GM18511 (cell line): ENCODE data around the gene CD79B.
"Not testable (repeated sequence)": the region's sequence is repeated elsewhere in the genome, so short reads cannot be mapped to it uniquely, and the experiment has no call there.

ENCODE experiments used
- ATAC-seq: cut with Tn5 transposase; IDR thresholded peaks from one replicate; pipeline ENCODE4 v1.9.1; 2021; ENCODE audit warnings: mild to moderate bottlenecking, moderate library complexity; ENCODE audit not compliant: unreplicated experiment

The CD79B gene

DNA sequence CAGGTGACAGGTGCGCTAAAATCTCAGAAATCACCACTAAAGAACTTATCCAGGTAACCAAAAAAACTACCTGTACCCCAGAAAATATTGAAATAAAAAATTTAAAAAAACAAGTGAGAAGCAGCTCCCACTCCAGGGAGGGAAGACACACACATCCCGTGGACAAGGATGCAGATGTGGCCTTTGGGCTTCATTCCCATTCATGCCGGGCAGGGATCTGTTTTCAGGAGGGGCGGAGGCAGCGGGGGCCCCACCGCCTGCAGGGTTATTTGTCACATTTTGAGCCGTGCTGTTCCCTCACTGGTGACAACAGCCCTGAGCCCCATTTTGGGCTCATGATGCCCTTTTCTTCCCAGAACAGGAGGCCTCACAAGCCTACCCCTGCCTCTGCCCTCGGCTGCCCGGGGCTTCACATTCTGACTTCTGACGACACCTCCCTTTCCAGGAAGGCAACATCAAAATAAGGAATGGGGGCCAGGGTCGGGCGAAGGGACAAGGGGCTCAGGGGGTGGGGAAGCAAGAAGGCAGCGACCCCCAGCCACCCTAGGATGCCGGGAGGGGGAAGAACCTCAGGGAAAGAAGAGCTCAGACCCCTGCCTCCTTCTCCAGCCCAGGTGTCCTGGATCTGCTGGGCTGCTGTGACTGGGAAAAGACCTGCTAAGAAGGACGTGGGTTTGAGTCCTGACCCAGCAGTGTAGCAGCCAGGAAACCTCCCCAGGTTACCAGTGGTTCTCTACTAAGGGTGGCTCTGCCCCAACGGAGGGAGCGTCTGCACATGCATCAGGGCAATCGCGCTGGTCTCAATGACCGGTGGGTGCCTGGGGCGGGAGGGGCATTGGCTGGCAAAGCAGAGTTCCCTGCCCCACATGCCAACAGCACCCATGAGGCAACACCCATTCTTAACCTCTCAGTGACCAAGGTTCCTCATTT, 2.3 kb upstream of the CD79B start:
- ATAC-seq, result no peak

GRCh38 chr17:63933598-63933997, 1.5 kb upstream of the CD79B start:
- ATAC-seq, result no peak

GRCh38 chr17:63932721-63933120, 590 bp upstream of the CD79B start:
- ATAC-seq, result no peak

DNA sequence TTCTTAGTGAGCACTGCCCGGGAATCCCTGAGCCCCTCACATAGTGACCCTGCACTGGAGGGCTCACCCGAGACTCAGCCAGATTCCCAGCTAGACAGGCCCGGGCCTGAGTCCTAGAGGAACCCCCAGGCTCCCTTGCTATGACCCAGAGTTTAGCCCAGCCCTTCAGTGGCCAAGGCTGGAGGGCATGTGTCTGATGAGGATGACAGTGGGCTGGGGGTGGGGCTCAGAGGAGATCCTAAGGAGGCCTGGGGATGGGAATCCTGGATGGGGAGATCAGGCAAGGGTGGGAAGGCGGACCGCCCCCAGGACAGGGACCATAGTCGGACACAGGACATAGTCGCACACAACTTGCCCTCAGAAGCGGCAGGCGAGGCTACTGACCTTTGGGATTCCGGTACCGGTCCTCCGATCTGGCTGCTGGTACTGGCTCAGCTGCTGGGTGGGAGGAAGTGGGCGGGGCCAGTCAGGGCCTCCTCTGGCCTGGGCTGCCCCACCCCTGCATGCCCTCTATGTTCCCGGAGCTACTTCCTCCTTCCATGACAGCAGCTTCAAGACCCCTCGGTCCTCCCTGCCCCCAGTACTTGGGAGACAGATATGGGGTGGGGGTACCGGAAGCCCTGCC, 1.1 kb downstream of the CD79B start:
- peak; percentile 45 for ATAC-seq

DNA sequence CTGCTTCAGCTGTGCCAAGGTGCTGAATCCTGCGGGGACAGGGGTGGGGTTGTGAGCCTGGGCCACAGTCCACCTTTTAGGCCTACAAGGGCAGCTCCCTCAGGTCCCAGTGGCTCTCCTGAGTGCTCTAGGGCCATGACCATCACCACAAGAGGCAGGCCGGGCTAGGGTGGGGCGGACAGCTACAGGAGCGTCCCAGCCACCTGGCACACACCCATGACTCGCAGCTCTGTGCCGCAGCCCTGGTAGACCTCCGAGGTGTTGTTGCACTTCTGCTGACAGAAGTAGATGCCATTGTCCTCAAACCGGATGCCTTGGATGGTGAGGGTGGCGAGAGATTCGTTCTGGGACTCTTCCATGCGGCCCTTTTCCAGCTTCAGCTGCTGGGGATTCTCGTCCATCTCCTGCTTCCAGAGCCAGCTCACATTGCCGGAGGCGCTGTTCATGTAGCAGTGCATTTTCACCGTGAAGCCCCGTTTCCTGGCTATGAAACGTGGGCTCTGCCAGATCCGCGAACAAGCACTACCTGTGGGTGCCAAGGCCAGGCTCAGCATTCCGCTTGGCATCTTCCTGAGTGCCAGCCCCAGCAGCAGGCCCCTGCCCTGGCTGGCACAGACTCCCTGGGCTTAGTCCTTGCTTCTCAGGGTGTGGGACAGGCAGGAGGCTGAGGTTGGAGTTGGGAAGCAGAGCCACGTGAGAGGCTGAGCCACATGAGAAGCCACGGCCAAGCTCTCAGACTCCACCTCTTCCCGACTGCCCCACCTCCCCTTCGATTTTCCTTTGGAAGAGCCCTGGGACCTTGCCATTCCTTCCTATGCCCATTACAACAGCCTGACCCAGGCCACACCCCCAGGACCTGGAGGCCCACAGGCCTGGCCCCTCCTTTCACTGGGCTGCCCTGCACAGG, 2.0 kb downstream of the CD79B start:
- ATAC-seq, result no peak

DNA sequence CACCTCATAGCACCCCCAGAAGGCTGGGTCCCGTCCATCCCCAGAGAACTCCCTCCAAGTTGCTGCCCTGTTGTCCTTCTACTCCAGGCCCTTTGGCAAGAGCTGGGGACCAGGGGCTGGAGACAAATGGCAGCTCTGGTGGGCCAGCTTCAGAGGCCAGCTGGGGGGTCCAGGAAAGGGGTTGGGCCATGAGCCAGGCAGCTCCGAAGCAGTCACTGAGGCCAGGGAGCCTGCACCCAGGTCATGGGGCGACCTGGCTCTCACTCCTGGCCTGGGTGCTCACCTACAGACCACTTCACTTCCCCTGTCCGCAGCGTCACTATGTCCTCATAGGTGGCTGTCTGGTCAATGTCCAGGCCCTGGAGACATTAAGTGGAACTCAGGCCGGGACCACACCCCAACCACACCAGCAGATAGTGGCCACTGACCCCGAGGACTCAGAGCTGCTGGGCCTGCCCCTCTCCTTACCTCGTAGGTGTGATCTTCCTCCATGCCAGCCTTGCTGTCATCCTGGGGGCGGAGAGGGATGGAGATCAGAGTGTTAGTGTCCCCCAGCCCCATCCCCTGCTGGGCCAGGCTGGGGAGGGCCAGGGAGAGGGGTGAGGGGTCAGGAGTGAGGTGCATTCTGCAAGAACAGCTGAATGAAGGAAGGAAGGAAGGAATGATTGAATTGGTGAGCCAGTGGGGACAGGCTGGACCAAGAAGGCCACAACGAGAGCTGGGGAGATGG, 3.0 kb downstream of the CD79B start:
- no peak for ATAC-seq

DNA sequence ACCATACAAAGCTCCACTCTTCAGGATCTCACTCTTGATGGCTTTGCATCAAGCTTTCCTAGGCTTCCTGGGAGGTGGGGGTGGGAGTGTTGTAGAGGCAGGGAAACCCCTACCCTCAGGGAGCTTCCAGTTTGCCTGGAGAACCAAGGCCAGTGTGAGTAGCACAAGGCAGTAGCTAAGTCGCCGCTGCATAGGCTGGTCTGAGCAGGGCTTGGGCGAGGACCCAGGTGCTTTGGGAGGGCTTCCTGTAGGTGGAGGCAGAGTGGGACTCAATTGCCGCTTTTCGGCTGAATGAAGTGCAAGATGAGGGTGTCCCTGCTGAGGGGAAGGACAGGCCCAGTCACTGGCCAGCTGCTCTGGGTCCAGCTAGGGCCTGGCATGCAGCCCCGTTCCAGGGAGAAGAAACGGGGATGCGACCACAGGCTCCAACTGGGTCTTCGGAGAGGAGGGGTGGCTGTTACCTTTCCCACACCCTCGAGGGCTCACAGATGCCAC, 3.9 kb downstream of the CD79B start:
- no peak for ATAC-seq

GRCh38 chr17:63927464-63928171, 4.5 kb downstream of the CD79B start:
- ATAC-seq, result no peak

DNA sequence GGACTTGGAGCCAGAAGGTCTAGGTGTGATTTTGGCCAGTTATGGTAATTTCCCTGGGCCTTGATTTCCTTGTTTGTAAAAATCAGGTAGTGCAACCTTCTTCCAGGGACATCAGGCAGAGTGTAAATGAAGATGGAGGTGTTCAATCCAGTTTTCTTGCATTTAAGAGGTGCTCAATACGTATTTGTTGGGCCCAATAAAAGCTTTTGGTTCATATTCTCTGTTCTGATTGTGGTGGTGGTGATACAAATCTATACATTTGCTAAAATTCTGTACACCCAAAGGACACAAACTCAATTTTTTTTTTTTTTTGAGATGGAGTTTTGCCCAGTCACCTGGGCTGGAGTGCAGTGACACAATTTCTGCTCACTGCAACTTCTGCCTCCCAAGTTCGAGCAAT, 6.0 kb downstream of the CD79B start:
- ATAC-seq, result no peak

- no peak for ATAC-seq
These were observed 6.5 kb downstream of the CD79B start for GRCh38 chr17:63925615-63926014.

DNA sequence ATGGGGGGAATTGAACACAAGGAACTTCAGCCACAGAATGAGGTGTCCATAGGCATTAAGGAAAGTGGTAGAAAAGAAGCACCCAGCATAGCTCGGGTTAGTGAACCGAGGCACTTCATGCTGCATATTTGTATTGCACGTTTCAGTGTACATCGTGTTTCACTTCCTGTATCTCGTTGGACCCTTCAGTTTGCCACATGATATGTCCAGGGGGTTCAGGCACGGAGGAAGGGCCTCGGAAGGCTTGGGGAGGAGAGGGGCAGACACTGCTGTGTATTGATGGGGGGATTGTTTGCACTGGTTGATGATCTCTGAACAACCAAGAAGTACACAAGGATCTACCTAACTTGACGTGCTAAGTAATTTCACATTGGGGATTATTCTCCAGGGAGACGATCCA, 9.7 kb downstream of the CD79B start:
- peak; percentile 75 for ATAC-seq

DNA sequence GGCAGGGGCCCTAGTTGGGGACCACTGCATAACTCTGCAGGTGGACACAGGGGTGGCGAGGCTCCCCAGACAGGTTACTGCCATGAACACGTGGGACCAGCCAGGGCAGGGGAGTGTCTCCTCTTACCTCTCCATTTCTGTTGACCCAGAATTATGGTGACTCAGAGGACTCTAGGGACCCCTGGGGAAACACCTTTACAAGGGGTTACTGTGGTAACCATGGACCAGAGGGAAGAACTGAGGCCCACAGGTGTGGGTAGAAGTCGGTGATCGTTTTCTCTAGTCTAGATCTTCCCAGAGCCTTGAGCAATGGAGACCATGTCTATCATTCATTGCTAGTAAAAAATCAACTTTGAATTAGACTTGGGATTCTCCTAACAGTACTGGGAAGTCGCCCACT, 11.4 kb downstream of the CD79B start:
- ATAC-seq, result not testable (repeated sequence)

- ATAC-seq, result not testable (repeated sequence)
These were observed 12.1 kb downstream of the CD79B start for GRCh38 chr17:63920050-63920449.

DNA sequence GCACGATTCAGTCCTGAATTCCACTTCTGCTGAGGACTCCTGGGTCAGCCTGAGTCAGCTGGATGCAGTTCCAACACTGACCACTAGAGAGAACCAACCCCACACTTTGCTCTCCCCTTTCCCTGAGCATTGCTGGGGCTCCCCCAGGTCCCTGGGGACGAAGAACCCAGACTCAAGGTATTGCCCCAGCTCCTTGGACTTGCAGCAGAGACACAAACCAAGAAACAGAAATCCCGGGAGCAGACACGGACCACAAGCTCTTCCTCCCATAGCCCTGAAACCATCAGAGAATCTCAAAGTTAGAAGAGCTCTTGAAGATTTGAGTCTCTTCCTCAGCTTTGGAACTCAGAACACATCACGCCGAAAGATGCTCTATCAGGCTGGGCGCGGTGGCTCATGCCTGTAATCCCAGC, 12.8 kb downstream of the CD79B start:
- peak; percentile 65 for ATAC-seq

DNA sequence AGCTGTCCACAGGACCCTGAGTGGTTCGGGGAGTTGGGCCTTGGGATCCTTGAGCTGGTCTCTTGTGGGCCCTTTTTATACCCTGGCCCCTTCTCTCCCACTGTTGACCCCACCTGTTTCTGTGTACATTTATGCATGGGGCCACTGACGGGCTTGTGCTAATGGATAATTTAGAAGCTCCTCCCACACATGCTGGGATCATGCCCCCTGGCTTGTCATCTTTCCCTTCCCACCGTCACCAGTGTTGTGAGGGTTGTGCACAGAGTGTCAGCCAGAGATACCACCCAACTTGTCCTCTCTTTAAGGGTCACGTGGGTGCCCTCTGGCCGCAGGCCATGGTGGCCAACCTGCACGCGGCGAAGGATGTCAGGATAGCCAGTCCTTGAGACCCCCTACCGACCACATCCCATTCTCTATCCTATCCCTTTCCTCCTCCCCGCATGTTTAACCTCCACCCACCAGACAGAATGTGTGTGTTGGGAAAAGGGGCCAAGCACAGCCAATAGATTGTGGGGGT, 13.3 kb downstream of the CD79B start, which contains the start of gene GH1:
Gene GH1 (minus strand): TSS at position 51 of the 517 bp plus-strand sequence. CDS start 63 bp downstream, outside the sequence.
- not testable (repeated sequence) for ATAC-seq

- no peak for ATAC-seq
These were observed 13.8 kb downstream of the CD79B start for GRCh38 chr17:63918305-63918704.

DNA sequence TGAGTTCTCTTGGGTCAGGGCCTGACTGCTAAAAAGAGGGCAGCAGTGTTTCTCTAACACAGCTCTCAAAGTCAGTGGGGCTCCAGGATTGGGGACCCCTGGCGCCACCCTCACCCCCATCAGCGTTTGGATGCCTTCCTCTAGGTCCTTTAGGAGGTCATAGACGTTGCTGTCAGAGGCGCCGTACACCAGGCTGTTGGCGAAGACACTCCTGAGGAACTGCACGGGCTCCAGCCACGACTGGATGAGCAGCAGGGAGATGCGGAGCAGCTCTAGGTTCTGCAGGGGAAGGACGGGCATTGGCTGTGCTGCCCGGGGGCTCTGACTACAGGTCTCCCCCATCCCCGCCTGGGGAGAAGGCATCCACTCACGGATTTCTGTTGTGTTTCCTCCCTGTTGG, 14.5 kb downstream of the CD79B start:
- ATAC-seq, result no peak

DNA sequence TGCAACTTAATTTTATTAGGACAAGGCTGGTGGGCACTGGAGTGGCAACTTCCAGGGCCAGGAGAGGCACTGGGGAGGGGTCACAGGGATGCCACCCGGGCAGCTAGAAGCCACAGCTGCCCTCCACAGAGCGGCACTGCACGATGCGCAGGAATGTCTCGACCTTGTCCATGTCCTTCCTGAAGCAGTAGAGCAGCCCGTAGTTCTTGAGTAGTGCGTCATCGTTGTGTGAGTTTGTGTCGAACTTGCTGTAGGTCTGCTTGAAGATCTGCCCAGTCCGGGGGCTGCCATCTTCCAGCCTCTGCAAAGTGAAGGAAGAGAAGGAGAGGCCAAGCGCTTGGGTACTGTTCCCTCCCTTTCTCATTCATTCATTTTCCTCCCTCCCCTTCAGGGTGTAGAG, 14.9 kb downstream of the CD79B start:
- not testable (repeated sequence) for ATAC-seq

DNA sequence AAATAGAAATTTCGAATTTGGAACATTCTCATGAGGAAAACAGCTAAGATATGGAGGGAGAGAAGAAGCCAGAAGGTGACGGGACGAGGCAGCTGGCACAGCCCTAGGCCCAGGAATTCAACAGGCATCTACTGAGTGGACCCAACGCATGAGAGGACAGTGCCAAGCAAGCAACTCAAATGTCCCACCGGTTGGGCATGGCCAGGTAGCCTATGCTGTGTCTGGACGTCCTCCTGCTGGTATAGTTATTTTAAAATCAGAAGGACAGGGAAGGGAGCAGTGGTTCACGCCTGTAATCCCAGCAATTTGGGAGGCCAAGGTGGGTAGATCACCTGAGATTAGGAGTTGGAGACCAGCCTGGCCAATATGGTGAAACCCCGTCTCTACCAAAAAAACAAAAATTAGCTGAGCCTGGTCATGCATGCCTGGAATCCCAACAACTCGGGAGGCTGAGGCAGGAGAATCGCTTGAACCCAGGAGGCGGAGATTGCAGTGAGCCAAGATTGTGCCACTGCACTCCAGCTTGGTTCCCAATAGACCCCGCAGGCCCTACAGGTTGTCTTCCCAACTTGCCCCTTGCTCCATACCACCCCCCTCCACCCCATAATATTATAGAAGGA, 15.5 kb downstream of the CD79B start:
- ATAC-seq, result no peak
